K562 (cell line): ENCODE measurements around the gene TMEM139. TPM values are rescaled to one million over a fixed set of nuclear protein-coding genes. Genes with fewer than 3 reads are reported as not detected.

Experiments
- CAMTA2 ChIP-seq: fragments of 250-450 bp; sonication (Bioruptor Pico); conservative IDR thresholded peaks from 2 replicates; pipeline ENCODE4 v1.5.1; 2022
- CHAMP1 ChIP-seq: fragments of 450-650 bp; IDR thresholded peaks from 2 replicates; pipeline ENCODE4 v1.6.1; 2016; ENCODE audit warnings: mild to moderate bottlenecking
- CTCF ChIP-seq, 3 experiments: IDR thresholded peaks in 2 of 3; conservative IDR thresholded peaks in 1 of 3; 2 replicates each; pipeline ENCODE4 v1.5.1; 2011 to 2012; ENCODE audit warnings: low read length in 3 of 3, mild to moderate bottlenecking in 3 of 3, control low read depth in 2 of 3, improper control_type of control experiment in 1 of 3, inconsistent platforms in 1 of 3, low read depth in 1 of 3, mixed read lengths in 1 of 3, moderate library complexity in 1 of 3; ENCODE audit not compliant: insufficient read depth in 2 of 3
- GATAD2A ChIP-seq: fragments of 450-650 bp; IDR thresholded peaks from 2 replicates; pipeline ENCODE4 v1.6.1; 2017
- HMGXB4 ChIP-seq: sonication (generic); formaldehyde crosslinking; IDR thresholded peaks from 2 replicates; pipeline ENCODE4 v1.8.1; 2023; ENCODE audit warnings: mild to moderate bottlenecking, missing genetic modification reagents
- KDM2B ChIP-seq: fragments of 250-450 bp; sonication (Bioruptor Pico); IDR thresholded peaks from 2 replicates; pipeline ENCODE4 v1.8.0; 2021; ENCODE audit warnings: mild to moderate bottlenecking, moderate library complexity
- RAD21 ChIP-seq, 2 experiments: fragments of 250-450 bp in 1 of 2; fragments of 450-650 bp in 1 of 2; sonication (Bioruptor Pico) in 1 of 2; formaldehyde crosslinking in 1 of 2; IDR thresholded peaks in 1 of 2; conservative IDR thresholded peaks in 1 of 2; 2 replicates each; pipeline versions ENCODE4 v1.4.0 to v1.8.0; 2020 to 2022; ENCODE audit warnings: mild to moderate bottlenecking in 2 of 2, moderate library complexity in 1 of 2
- RBFOX2 ChIP-seq: fragments of 200-400 bp; formaldehyde crosslinking; IDR thresholded peaks from 2 replicates; pipeline ENCODE4 v1.6.1; 2017; ENCODE audit warnings: low read depth, mild to moderate bottlenecking, low read length, moderate library complexity
- SMARCC2 ChIP-seq: fragments of 450-650 bp; IDR thresholded peaks from 2 replicates; pipeline ENCODE4 v1.6.1; 2017; ENCODE audit warnings: antibody characterized with exemption, moderate library complexity, mild to moderate bottlenecking, low read depth
- STAT5B ChIP-seq: fragments of 250-450 bp; sonication (Bioruptor Pico); IDR thresholded peaks from 2 replicates; pipeline ENCODE4 v1.8.0; 2021; ENCODE audit warnings: mild to moderate bottlenecking, inconsistent platforms
- TCFL5 ChIP-seq: fragments of 250-450 bp; sonication (Bioruptor Pico); conservative IDR thresholded peaks from 2 replicates; pipeline ENCODE4 v1.6.1; 2021; ENCODE audit warnings: mild to moderate bottlenecking, moderate library complexity, matching md5 sums
- WHSC1 ChIP-seq: IDR thresholded peaks from one replicate; pipeline ENCODE4 v1.6.1; 2012; ENCODE audit warnings: low read length, control low read depth, inconsistent platforms
- ZNF263 ChIP-seq: sonication (generic); formaldehyde crosslinking; IDR thresholded peaks from 2 replicates; pipeline ENCODE4 v1.8.0; 2022; ENCODE audit warnings: mild to moderate bottlenecking, missing genetic modification reagents, borderline replicate concordance
- polyA plus RNA-seq, 8 experiments: library from polyadenylated mRNA; depleted of rRNA in 4 of 8; stranded (reverse) in 5 of 8; unstranded in 3 of 8; fragments of >200 nt; fragmentation: Nextera tagmentation in 2 of 8; fragmentation: Illumina TruSeq in 1 of 8; extraction: Ambion mirVana in 2 of 8; extraction: Trizol in 1 of 8; gene quantifications; 2 replicates each; pipeline versions ENCODE4 v1.2.1 to v1.2.3, GENCODE V29; 2011 to 2014; ENCODE audit warnings: inconsistent platforms in 1 of 8, missing spikeins in 1 of 8
- total RNA-seq, 7 experiments: library from RNA; depleted of rRNA in 6 of 7; stranded (reverse); fragments of >200 nt in 6 of 7; fragmentation: Illumina TruSeq in 2 of 7; extraction: Trizol in 2 of 7; gene quantifications; 2 replicates each; pipeline versions ENCODE4 v1.2.1 to v1.2.3, GENCODE V29; 2011 to 2021; ENCODE audit warnings: low replicate concordance in 1 of 7

The TMEM139 gene
- total and polyA plus RNA-seq, 9 of the 15 experiments (the other 6 are each of a cell fraction or from before 2014, with no cell fraction given): 0.27 to 1.8 (median 0.79) TPM

- no peak for TF ChIP-seq CHAMP1
- TF ChIP-seq KDM2B (CRISPR knock-in tag): no peak
- no peak for TF ChIP-seq RBFOX2
- TF ChIP-seq SMARCC2: no peak
- no peak for TF ChIP-seq CAMTA2 (CRISPR knock-in tag)
- TF ChIP-seq RAD21 (CRISPR knock-in tag; conservative IDR thresholded peaks at IDR 0.05 in 1 of 2, IDR thresholded peaks at IDR 0.05 in 1 of 2): peak in 1 of 2 experiments; percentile 48; a peak in 2 of 4 replicates
- no peak for TF ChIP-seq HMGXB4 (CRISPR knock-in tag)
- no peak for TF ChIP-seq ZNF263
- TF ChIP-seq TCFL5 (CRISPR knock-in tag): no peak
- TF ChIP-seq WHSC1: no peak
- no peak for TF ChIP-seq GATAD2A
- TF ChIP-seq STAT5B (CRISPR knock-in tag): no peak
- TF ChIP-seq CTCF (IDR thresholded peaks at IDR 0.05 in 2 of 3, conservative IDR thresholded peaks at IDR 0.05 in 1 of 3; ENCODE audit: insufficient read depth in 2 of 3, low read depth in 1 of 3, low read length in 3 of 3): peak; percentile 42 to 57 (median 47)
Measured at GRCh38 chr7:143329471-143330170, 44.9 kb downstream of the TMEM139 start (continued).
